GM21619 (cell line): Measurements from ENCODE around the gene HNF4A.

Source experiments
- ATAC-seq: cut with Tn5 transposase; IDR thresholded peaks from one replicate; pipeline ENCODE4 v1.9.1; 2021; ENCODE audit not compliant: unreplicated experiment

The HNF4A gene

DNA sequence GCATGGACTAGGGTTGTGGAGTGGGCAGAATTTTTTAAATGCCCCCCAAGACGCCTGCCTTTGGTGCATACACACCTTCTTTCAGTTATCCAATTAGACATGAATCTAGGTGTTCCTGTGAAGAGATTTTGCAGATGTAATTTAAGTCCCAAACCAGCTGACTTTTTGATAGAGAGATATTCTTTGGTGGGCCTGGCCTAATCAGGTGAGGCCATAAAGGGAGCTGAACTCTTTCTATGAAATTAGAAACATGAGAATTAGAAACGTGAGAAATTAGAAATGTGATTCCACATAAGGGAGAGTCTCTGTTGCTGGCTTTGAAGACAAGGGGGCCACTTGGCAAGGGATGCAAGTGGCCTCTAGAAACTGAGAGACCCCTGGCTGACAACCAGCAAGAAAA lies 83.8 kb downstream of the HNF4A start:
- ATAC-seq, result no peak

DNA sequence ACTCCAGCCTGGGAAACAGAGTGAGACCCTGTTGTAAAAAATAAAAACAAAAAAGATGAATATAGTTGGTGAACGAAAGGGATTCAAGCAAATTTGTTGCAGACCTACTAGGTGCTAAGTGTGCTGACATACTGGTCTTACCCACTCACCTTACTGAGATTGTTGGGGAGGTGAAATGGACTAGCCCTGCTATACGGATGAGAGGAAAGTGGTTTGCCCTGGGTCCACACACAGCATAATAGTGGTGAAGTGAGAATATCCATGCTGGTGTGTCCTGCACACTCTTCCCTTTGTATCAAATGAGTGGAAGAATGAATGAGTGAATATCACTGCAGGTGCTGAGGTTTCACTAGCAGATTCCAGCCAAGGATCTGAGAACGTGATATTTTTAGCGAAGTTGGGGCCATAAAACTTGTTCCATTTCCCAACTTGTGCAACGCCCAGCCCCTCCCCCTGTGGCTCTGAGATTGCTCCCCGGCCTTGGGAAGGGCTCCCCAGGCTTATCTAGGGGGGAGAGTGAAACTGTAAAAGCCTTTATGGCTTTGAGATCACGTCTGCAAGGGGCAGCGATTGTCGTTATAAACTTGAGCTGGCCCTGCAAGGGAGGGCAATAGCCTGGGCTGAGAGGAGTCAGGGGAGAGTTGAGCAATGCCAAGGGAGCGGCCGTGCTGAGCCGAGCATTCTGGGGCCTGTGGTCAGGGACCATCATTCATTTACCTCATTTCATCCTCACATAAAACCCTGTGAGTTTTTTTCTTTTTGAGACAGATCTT lies 87.0 kb downstream of the HNF4A start:
- no peak for ATAC-seq

DNA sequence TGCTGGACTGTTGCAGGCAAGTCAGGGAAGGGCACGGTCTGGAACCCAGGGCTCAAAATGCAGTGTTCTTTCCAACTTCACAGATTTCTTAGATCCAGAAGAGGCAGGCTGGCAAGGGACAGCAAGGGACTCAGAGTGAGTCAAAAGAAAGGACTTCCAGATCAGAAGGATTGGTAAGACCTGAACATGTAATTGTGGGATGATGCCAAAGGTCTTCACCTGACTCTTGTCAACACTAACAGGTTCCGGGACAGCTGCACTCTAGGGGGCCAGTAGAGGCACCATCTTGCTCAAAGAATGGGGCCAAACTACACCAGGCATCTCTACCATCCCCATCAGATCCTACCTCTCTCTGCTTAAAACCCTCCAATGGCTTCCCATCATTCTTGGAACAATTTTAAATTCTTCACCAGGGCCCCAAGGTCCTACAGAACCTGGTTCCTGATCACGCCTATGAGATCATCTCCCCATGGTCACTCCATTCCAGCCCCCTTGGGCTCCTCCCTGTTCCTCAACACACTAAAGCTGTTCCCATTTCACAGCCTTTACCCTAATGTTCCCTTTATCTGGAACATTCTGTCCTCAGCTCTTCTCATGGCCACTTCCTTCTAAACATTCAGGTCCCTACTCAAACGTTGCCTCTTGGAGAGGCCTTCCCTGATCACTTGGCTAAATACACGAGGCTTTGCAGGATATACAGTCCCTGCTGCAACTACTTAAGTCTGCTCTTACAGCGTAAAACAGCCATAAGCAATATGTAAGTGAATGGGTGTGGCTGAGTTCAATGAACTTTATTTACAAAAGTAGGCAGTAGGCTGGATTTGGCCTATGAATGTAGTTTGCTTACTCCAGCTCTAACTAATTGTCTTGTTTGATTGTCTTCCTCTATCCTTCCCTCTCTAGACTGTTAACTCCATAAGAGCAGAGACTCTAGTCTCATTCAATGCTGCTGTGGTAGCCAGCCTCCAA lies 90.5 kb downstream of the HNF4A start:
- no peak for ATAC-seq

DNA sequence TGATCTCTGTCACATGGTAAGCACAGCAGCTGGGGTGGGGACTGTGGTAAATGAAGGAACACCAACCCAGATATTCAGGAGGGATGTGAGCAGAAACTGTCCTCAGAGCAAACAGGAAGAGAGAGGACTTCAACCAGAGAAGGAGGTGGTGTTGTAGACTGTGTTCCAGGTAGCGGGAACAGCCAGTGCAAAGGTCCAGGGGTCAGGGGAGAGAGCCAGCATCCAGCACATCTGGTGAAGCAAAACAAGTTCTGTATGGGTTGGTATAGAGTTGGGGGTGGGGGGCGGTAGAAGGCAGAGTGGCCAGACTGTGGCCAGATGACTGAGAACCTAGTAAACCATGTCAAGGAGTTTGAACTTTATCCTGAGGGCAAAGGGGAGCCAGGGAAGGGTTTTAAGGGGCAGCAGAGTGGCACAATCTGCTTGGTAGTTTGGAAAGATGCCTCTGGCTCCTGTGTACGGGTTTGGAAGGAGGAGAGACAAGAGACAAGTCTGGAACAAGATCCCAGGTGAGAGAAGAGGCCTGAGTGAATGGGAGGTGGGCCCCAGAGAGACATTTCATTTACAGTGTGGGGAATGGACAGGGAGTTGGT lies 92.4 kb downstream of the HNF4A start:
- ATAC-seq, result no peak

DNA sequence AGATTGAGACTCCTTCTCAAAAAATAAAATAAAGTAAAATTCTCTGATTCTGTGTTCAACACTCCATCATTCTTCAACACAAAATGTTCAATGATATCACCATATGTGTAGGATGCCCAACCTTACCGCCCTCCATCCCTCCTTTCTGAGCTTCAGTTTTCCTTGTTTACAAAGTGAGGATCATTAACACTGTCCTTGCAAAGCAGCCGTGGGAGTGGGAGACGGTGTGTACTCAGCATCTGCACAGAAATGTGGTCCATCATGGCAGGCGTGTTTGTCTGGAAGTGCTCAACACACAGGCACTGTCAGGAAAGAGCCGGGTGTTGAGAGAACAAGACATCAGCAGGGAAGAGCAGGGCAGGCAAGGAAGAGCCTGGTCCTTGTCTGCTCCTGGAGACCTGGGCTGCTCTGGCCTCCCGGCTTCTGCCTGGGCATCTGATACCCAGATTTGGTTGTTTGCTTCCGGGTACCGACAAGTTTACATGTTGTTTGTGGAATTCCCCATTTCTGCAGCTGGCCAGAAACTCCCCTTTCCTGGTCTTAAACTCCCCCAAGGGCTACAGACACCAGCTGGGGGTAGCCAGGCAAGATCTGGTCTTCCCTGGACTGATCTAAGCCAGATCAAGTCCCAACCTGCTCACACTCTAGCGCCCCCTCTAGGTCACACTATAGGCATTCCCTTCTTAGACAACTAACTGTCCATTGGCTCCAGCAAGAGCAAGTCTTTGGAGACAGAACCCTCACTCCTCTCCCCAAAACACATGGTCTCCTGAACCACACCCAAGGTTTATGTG lies 93.5 kb downstream of the HNF4A start:
- no peak for ATAC-seq

DNA sequence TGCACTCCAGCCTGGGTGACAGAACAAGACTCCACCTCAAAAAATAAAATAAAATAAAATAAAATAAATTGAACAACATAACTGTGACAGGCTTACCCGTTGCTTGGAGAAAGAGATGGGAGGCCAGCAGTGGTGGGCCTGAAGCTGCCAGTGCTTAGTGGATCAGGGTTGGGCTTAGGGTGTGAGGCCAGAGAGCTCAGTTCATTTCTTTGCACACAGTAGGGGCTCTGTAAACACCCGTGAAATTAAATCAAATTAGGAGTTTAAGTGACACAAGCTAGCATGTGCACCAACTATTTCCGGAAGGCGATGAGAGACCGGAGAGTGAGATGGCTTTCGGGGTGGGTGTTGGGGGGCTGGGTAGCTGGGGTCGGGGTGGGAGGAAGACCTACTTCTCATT lies 94.4 kb downstream of the HNF4A start:
- no peak for ATAC-seq

DNA sequence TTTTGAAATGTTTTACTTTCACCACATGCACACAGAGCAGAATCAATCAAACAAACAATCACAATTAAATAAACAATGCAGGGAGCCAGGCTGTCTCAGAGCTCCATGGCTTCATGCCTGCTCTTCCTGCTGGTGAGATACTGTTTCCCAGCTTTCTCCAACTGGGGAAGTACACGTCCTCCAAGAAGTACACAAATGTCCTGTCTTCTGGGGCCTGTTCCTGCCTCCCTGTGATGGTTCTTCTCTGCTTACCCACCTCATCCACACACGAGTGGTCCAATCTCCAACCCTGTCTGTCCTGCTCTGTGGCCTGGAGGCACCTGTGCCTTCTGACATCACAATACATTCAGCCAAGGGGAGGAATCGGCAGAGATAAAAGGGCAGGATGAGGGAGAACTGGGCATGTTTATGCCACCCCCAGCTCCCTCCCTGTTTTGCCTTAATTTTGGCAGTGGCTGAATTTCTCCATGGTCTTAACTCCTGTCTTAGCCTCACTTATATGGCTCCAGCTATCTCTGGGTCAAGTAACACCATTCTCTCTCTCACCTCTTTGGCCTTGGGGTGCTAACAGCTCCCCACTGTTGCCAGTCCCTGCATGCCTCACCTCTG lies 94.9 kb downstream of the HNF4A start:
- no peak for ATAC-seq

DNA sequence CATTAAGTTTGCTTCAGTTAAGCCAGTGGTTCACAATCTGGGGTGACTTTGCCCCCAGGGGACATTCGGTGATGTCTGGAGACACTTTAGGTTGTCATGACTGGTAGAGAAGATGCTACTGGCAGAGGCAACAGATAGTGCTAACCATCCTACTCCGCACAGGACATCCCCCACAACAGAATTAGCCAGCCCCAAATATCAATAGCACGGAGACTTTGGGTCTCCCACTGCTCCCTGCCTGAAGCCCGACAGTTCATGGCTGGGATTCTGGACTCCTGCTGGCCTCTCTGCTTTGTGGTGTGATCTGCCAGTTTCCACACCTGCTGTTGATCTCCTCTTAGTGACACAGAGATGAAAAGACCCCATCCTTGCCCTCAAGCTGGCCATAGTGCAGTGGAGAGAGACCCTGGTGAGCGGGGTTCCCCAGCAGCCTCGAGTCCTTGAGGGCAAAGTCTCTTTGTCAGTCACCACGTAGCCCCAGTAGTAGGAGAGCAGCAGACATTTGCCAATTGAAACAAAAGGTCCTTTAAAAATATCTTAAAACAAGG lies 95.5 kb downstream of the HNF4A start:
- ATAC-seq, result no peak

DNA sequence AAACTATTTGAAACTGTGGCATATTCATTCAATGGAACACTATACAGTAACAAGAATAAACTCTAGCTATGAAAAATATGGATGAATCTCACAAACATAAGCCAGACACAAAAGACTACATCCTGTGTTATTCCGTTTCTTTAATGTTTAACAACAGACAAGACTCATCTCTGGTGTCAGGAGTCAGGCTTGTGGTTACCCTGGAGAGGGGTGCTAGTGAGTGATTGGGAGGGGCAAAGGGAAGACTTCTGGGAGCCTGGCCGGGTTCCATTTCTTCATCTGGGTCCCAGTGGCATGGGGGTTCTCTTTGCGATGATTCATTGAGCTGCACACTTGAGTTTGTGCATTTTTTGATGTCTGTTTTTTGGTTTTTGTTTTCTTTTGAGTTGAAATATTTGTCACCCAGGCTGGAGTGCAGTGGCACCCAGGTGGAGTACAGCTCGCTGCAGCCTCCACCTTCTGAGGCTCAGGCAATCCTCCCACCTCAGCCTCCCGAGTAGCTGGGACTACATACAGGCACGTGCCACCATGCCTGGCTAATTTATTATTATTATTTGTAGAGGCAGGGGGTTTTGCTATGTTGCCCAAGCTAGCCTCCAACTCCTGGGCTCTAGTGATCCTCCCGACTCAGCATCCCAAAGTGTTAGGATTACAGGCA lies 98.9 kb downstream of the HNF4A start:
- no peak for ATAC-seq

DNA sequence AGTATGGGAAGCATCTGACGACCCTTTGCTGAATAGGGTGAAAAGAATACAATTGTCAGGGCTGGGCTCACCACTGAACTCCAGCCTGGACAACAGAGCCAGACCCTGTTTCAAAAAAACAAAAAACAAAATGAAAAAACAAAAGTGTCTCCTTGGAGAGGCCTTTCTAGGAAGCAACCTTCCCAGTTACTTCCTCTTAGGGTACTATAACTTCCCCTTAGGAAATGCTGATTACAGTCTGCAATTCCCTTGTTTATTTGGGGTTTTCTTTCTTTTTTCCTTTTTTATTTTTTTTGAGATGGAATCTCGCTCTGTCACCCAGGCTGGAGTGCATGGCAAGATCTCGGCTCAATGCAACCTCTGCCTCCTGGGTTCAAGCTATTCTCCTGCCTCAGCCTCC lies 99.6 kb downstream of the HNF4A start:
- no peak for ATAC-seq

DNA sequence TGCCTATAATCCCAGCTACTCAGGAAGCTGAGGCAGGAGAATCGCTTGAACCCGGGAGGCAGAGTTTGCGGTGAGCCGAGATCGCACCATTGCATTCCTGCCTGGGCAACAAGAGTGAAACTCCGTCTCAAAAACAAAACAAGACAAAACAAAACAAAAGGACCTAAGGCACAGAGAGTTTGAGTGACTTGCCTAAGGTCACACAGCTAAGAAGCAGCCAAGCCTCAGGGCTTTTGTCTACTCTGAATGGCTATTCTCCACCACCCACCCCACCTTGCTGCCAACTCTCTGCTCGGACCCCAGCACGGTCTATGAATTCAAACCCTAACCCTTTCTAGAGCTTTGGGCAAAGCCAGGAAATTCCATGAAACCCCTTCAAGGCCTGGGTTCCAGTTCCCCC lies 101.1 kb downstream of the HNF4A start:
- no peak for ATAC-seq

DNA sequence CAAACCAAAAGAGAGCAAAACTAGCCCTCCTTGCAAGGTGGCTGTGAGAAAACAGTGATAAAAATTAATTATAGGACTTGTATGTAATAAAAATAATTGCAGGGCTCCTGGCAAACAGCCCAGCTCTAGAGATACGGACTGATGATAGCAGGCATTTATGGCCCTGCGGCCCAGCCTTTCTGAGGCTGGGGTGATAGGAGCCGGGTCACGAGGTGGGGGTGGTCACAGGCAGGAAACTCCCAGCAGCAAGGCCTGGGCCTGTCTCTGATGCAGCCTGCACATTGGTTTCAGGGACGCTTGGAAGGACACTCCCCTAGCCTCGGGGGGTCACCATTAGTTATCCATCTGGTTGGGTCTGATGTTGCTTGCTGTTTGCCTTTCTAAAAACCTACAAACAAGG lies 101.5 kb downstream of the HNF4A start:
- ATAC-seq, result no peak

DNA sequence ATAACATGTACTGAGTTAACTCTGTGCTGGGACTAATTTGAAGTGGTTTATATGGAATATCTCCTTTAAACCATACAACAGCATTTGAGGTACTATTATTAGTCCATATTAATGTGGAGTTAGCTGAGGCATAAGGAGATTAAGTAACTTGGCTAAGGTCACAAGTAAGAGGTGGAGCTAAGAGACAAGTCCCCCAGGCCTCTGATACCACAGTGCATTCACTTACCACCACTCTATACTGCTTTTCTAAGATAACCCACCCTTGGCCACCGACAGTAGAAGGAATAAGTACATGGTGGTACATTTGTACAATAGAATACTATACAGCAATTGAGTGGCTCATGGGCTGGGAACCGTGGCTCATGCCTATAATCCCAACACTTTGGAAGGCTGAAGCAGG lies 103.8 kb downstream of the HNF4A start:
- no peak for ATAC-seq

DNA sequence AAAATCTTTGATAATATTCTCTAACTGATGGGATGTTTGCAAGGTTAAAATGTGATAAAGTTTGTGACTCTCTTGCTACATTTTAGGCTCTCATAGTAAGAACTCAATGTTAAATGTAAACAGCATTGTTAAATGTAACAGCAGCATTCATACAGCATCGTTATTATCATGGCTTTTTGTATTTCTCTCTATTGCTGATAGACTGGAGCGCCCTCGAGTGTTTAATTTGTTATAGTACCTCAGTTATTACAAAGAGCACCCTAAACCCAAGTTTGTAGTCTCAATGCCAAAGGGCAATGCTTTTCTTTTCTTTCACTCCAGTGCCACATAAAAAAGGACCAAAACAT lies 105.3 kb downstream of the HNF4A start:
- ATAC-seq, result no peak

DNA sequence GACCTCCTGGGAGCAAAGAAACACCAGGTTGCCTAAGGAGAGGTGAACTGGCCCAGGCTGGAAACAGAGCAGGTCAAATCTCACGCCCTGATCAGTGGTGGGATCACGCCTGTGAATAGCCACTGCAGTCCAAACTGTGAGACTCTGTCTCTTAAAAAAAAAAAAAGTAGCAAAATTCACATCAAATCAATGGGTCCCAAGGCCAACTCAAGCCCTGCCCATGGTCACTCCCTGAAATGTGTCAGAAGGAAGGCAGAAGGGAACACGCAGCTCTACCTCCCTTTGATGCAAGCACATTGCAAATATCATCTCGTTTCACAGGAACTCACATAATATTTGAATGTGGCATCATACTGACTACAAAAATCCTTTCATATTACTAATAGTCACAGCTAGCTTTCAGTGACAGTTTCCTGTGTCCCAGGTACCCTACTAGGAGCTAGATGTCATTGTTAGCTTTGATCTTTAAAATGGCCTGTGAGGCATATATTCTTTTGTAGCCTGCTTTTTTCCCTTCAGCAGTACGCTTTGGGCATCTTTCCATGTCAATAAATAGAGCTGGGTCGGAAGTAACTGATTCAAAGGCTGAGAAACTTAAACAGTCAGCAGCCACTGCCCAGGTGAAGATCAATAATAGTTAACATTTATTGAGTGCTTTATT lies 105.8 kb downstream of the HNF4A start:
- ATAC-seq, result no peak

DNA sequence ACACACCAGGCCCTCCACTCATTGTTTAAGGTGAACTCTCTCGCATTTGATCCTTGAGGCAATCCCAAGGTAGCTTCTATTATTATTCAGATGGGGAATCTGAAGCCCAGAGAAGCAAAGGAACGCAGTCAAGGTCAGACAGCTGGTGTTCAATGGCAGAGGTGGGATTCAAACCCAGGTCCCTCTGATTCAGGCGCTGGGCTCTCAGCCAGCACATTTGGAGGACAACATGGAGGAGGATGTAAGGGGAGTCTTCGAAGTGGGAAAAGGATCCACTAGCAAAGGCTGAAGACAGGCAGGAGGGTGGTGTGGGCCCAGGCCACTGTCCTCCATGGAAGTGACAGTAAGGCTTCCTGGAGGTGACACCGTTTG lies 106.3 kb downstream of the HNF4A start:
- ATAC-seq, result no peak

DNA sequence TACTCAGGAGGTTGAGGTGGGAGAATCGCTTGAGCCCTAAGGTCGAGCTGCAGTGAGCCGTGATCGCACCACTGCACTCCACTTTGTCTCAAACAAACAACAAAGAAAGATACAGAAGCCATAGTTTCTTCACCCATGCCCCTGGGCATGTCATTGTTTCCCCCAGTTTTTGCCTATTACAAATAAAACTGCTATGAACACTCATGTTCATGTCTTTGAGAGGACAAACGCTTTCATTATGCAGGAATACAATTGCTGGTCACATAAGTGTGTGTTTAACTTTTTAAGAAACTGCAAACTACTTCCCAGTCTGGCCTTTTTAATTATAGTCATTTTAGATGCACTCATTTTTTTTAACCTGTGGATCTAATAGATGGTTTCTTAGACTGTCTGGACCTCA lies 108.0 kb downstream of the HNF4A start:
- no peak for ATAC-seq

DNA sequence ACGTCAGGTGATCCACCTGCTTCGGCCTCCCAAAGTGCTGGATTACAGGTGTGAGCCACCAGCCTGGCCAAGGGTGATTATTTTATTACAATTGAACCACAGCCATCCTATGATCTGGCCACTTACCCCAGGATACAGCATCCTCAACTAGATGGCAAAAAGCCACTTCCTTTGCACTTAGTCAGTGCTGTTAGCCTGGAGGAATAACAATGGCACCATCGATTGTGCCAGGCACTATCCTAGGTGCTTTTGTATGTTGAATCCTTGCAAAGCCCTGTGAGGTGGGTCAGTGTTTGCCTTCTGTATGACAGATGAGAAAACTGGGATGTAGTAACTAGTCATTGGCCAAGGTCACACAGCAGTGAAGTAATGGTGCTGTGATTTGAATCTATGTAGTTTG lies 109.0 kb downstream of the HNF4A start:
- no peak for ATAC-seq

DNA sequence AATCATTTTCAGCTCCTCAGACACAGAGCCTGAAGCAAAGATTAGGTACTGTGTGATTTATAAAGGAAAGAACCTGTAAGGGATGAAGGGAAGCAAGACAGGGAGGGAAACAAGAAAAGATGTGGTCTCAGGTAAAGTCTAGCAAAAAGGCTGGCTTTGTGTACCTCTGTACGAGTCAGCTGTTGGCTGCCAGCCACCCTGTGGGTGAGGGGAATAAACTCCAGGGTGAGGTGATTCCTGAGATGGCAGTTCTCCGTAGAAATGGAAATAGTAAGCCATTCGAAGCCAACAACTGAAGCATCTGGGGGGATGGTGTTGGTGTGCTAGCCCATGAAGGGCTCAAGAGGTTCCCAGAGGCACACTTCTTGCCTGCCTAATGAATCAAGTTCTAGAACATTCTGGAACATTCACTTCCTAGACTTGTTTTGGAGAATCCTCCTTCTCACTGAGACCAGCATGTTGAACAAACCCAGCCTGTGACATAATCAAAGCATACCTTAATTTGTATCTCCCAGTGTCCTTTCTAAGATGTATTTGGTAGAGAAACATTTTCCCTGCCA lies 109.6 kb downstream of the HNF4A start:
- ATAC-seq, result no peak
